ENCODE measurements around the gene UBE2H.

- no peak for TF ChIP-seq EZH2 (IDR thresholded peaks at IDR 0.05)
- no peak for TF ChIP-seq POLR2AphosphoS5 (IDR thresholded peaks at IDR 0.05; ENCODE audit: borderline replicate concordance, low read depth, low read length)
Measured at GRCh38 chr7:129784783-129785684, 167.7 kb downstream of the UBE2H start.
